Umbilical cord (tissue), 2 donors: ENCODE results near the gene SUGCT. TPM values are rescaled to one million over a fixed set of nuclear protein-coding genes. Genes with fewer than 3 reads are reported as not detected.

Experiments used
- DNase-seq: peaks from one replicate; pipeline ENCODE4 v3.0.0-alpha.2; 2015; ENCODE audit warnings: low spot score
- total RNA-seq: library from RNA; depleted of rRNA; stranded (reverse); fragments of >200 nt; gene quantifications from one replicate; pipeline ENCODE4 v1.2.3, GENCODE V29; 2014; ENCODE audit warnings: low replicate concordance; ENCODE audit not compliant: insufficient read depth

Gene SUGCT
- total RNA-seq, 1 donor from 2014 or later = 33.5 TPM

- DNase-seq = no peak
Measured at GRCh38 chr7:40715053-40715430, 580.2 kb downstream of the SUGCT start.

- no peak for DNase-seq
Measured at GRCh38 chr7:40716052-40716451, 581.2 kb downstream of the SUGCT start.

GRCh38 chr7:40717242-40717641 is 582.4 kb downstream of the SUGCT start:
- peak; percentile 72 for DNase-seq

- DNase-seq = no peak
Measured at GRCh38 chr7:40720416-40720815, 585.6 kb downstream of the SUGCT start.

- DNase-seq = peak; percentile 33
Measured at GRCh38 chr7:40721342-40721949, 586.6 kb downstream of the SUGCT start.

- DNase-seq = no peak
Measured at GRCh38 chr7:40722242-40722641, 587.4 kb downstream of the SUGCT start.

GRCh38 chr7:40723829-40724228 is 589.0 kb downstream of the SUGCT start:
- no peak for DNase-seq

GRCh38 chr7:40726559-40726958 is 591.8 kb downstream of the SUGCT start:
- no peak for DNase-seq

GRCh38 chr7:40733114-40733513 is 598.3 kb downstream of the SUGCT start:
- peak; percentile 62 for DNase-seq

GRCh38 chr7:40733578-40733977 is 598.8 kb downstream of the SUGCT start:
- no peak for DNase-seq

- no peak for DNase-seq
Measured at GRCh38 chr7:40739257-40739656, 604.5 kb downstream of the SUGCT start.

- DNase-seq = no peak
Measured at GRCh38 chr7:40742270-40742669, 607.5 kb downstream of the SUGCT start.

- no peak for DNase-seq
Measured at GRCh38 chr7:40746841-40747556, 612.2 kb downstream of the SUGCT start.

GRCh38 chr7:40747856-40748255 is 613.1 kb downstream of the SUGCT start:
- DNase-seq = no peak

- no peak for DNase-seq
Measured at GRCh38 chr7:40749877-40750276, 615.1 kb downstream of the SUGCT start.

GRCh38 chr7:40753455-40753854 is 618.6 kb downstream of the SUGCT start:
- no peak for DNase-seq

GRCh38 chr7:40755438-40755837 is 620.6 kb downstream of the SUGCT start:
- DNase-seq = no peak

GRCh38 chr7:40757109-40757508 is 622.3 kb downstream of the SUGCT start:
- no peak for DNase-seq

- no peak for DNase-seq
Measured at GRCh38 chr7:40758590-40758989, 623.8 kb downstream of the SUGCT start.

GRCh38 chr7:40760293-40760964 is 625.6 kb downstream of the SUGCT start:
- no peak for DNase-seq

GRCh38 chr7:40760987-40761386 is 626.2 kb downstream of the SUGCT start:
- no peak for DNase-seq

GRCh38 chr7:40761762-40762560 is 627.2 kb downstream of the SUGCT start:
- DNase-seq = peak; percentile 22
